Fibroblast of skin of abdomen (primary cell): Measurements from ENCODE around the gene CROCC.

Experiments
- DNase-seq: peaks from one replicate; pipeline ENCODE4 v3.0.0-alpha.2; 2013

Gene CROCC

GRCh38 chr1:17014671-17015567 lies 93.2 kb downstream of the CROCC start:
- no peak for DNase-seq

- DNase-seq = peak; percentile 58
Measured at GRCh38 chr1:17016317-17016661, 94.6 kb downstream of the CROCC start.

DNA sequence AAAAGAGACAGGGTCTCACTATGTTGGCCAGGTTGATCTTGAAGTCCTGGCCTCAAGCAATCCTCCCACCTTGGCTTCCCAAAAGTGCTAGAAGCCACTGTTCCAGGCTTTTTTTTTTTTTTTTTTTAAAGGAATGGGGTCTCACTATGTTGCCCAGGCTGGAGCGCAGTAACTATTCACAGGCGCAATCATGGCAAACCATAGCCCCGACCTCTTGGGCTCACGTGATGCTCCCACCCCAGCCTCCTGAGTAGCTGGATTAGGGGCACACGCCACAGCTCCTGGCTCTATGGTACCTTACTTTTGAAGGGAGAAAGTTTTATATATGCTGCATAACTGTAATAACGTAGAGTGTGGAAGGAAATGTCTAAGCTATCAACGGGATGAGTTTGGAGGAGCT lies 95.7 kb downstream of the CROCC start:
- no peak for DNase-seq

- no peak for DNase-seq
Measured at GRCh38 chr1:17018849-17019248, 97.1 kb downstream of the CROCC start.

DNA sequence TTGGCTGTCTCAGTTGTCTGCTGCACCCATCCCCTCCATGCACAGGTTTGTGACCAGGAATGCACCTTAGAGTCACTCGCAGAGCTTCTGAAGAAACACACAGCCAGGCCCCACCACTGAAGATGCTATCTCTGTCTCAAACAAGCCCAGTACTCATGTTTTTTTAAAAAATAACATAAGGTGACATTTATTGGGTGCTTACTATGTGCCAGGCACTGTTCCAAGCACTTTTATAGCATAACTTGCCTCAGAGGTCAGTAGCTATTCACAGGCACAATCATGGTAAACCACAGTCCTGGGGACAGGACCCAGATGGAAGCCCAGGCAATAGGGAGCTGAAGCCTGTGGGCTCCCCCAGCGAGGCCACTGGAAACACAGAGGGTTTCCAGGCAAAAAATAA lies 98.8 kb downstream of the CROCC start:
- no peak for DNase-seq

DNA sequence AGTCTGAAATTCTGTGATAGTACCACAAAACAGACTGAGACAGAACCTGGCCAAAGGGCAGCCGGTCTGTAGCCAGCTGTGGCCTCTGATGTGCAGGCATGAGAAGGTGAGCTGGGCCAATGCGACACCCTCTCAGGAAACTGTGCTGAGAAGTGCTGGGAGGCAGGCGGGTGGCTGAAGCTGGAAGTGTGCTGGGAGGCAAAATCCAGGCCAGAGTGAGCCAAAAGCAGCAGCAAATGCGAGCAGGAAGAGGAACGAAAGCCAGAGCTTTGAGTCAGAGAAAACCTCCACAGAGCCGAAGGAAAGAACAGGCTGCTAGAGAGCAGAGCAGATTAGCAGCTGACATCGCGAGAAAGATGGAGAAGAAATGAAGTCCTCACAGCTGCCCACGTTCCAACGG lies 100.2 kb downstream of the CROCC start:
- no peak for DNase-seq
